A673 (cell line): ENCODE data around the gene PKD2L2. TPM values are rescaled to one million over a fixed set of nuclear protein-coding genes. Genes with fewer than 3 reads are reported as not detected.

ENCODE experiments used
- BruUV-seq: library from RNA; stranded (reverse); fragments of 400-500 nt; replicated peaks from 2 replicates; lab custom pipeline; 2021; lab: Mats Ljungman, UMichigan
- CTCF ChIA-PET: fragments of 300-600 bp; sonication (Branson Sonifier 250); formaldehyde crosslinking; loops from one replicate; lab custom pipeline; 2022; ENCODE audit warnings: antibody characterized with exemption; lab: Charles Lee
- POLR2A ChIA-PET: fragments of 300-600 bp; sonication (Branson Sonifier 250); formaldehyde crosslinking; loops from one replicate; lab custom pipeline; 2022; ENCODE audit warnings: antibody characterized with exemption; ENCODE audit not compliant: low non-redundant PET; lab: Charles Lee
- DNase-seq: peaks from one replicate; pipeline ENCODE4 v3.0.0-alpha.2; 2015; ENCODE audit warnings: low spot score
- H3K27ac ChIP-seq: fragments of 200-600 bp; sonication (generic); 2 replicates; pipeline ENCODE4 v1.5.1; 2016; ENCODE audit warnings: mixed run types, low read depth, mild to moderate bottlenecking, mixed read lengths, antibody characterized with exemption, low read length; ENCODE audit not compliant: poor library complexity, severe bottlenecking
- H3K27me3 ChIP-seq: fragments of 200-600 bp; sonication (generic); replicated peaks from 2 replicates; pipeline ENCODE4 v1.6.1; 2017; ENCODE audit warnings: mixed run types, low read depth, mild to moderate bottlenecking, mixed read lengths, antibody characterized with exemption, low read length; ENCODE audit not compliant: insufficient read depth, poor library complexity
- H3K36me3 ChIP-seq: fragments of 200-600 bp; sonication (generic); 2 replicates; pipeline ENCODE4 v1.6.1; 2016; ENCODE audit warnings: mixed run types, mild to moderate bottlenecking, mixed read lengths, antibody characterized with exemption, low read length; ENCODE audit not compliant: insufficient read depth, poor library complexity, severe bottlenecking
- H3K4me1 ChIP-seq: fragments of 200-600 bp; sonication (generic); 2 replicates; pipeline ENCODE4 v1.6.1; 2017; ENCODE audit warnings: mixed run types, mild to moderate bottlenecking, mixed read lengths, antibody characterized with exemption, low read length; ENCODE audit not compliant: insufficient read depth, poor library complexity, severe bottlenecking
- H3K4me3 ChIP-seq: fragments of 200-600 bp; sonication (generic); 2 replicates; pipeline ENCODE4 v1.5.1; 2016; ENCODE audit warnings: low read depth, mixed run types, mild to moderate bottlenecking, mixed read lengths, low read length; ENCODE audit not compliant: poor library complexity, severe bottlenecking
- H3K9me3 ChIP-seq: fragments of 200-600 bp; sonication (generic); 2 replicates; pipeline ENCODE4 v1.6.1; 2016; ENCODE audit warnings: mixed run types, low read depth, mild to moderate bottlenecking, mixed read lengths, antibody characterized with exemption, low read length; ENCODE audit not compliant: poor library complexity, severe bottlenecking
- EZH2 ChIP-seq: fragments of 200-600 bp; sonication (generic); IDR thresholded peaks from 2 replicates; pipeline ENCODE4 v1.6.1; 2017; ENCODE audit warnings: borderline replicate concordance, low read depth, mild to moderate bottlenecking, mixed read lengths, antibody characterized with exemption, low read length; ENCODE audit not compliant: poor library complexity, severe bottlenecking
- intact Hi-C: fragments of 100-400 bp; cut with micrococcal nuclease; formaldehyde crosslinking; loops from one replicate; pipeline ENCODE4 v1.10.0; 2022; ENCODE audit not compliant: unreplicated experiment
- total RNA-seq: library from RNA; stranded (reverse); gene quantifications from 2 replicates; pipeline ENCODE4 v1.2.3, GENCODE V29; 2021
- TF ChIP-seq, protein P1 (sequence below): fragments of 300-800, 200-600 bp; sonication (generic); conservative IDR thresholded peaks from 2 replicates; pipeline ENCODE4 v1.5.1; 2017; ENCODE audit warnings: low read depth, mild to moderate bottlenecking, antibody characterized with exemption, low read length, moderate library complexity, mixed read lengths

Gene PKD2L2
- total RNA-seq, 1 experiment from 2014 or later, result not detected

DNA sequence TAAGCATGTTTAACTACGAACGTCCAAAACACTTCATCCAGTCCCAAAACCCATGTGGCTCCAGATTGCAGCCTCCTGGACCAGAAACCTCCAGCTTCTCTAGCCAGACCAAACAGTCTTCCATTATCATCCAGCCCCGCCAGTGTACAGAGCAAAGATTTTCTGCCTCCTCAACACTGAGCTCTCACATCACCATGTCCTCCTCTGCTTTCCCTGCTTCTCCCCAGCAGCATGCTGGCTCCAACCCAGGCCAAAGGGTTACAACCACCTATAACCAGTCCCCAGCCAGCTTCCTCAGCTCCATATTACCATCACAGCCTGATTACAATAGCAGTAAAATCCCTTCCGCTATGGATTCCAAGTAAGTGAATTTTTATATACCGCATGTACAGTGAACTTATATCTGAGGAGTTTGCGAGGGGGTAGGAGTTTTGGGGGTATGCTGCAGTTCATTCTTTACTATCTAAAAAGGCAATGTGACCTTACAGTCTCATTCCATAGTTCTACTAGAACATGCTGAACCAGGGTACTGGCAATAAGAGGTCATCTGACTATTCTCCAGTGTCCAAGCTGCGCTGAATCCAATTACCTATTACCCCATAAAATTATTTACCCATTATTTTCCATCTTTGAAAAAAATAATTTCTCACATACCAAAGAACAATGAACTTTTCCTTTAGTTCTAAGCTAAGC is 18.5 kb upstream of the PKD2L2 start:
- intact Hi-C loops, result no loop called here
- POLR2A ChIA-PET, result no interaction called here
- Histone ChIP-seq H3K27me3 (peaks cover 11% of the 10 kb centered on the region), H3K36me3 (no peaks in the 10 kb centered on the region), H3K27ac (no peak overlapping the region), H3K9me3 (no peaks in the 10 kb centered on the region), H3K4me1 (no peaks in the 10 kb centered on the region), H3K4me3 (no peak overlapping the region)
- TF ChIP-seq, protein P1, sequence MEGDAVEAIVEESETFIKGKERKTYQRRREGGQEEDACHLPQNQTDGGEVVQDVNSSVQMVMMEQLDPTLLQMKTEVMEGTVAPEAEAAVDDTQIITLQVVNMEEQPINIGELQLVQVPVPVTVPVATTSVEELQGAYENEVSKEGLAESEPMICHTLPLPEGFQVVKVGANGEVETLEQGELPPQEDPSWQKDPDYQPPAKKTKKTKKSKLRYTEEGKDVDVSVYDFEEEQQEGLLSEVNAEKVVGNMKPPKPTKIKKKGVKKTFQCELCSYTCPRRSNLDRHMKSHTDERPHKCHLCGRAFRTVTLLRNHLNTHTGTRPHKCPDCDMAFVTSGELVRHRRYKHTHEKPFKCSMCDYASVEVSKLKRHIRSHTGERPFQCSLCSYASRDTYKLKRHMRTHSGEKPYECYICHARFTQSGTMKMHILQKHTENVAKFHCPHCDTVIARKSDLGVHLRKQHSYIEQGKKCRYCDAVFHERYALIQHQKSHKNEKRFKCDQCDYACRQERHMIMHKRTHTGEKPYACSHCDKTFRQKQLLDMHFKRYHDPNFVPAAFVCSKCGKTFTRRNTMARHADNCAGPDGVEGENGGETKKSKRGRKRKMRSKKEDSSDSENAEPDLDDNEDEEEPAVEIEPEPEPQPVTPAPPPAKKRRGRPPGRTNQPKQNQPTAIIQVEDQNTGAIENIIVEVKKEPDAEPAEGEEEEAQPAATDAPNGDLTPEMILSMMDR, result no peak
- TF ChIP-seq EZH2, result no peak
- BruUV-seq, result no TSS peak
- no peak for DNase-seq
- CTCF ChIA-PET, result no interaction called here

DNA sequence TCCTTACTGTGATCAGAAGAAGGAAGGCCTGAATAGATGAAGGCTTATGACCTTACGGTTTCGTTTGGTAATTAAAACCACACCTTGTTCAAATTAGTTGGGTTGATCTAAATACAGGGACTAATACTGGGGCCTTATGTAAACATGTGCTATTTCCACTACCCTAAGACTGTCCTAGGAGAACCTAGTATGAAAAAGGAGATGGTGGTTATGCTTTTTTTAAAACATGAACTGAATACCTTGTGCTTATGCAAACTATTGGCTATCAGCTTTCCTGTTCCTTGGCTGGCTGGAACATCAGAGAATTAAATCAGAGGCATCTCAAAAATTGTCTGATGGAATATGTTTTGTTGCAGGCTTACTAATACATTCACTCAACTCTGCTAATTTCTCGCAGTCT is 17.7 kb upstream of the PKD2L2 start:
- Histone ChIP-seq H3K27me3 (peaks cover 11% of the 10 kb centered on the region), H3K36me3 (no peaks in the 10 kb centered on the region), H3K4me3 (no peak overlapping the region), H3K4me1 (no peaks in the 10 kb centered on the region), H3K27ac (no peak overlapping the region), H3K9me3 (no peaks in the 10 kb centered on the region)
- DNase-seq, result no peak
- ChIA-PET POLR2A (no interaction called here), CTCF (no interaction called here)
- TF ChIP-seq, protein P1, result no peak
- no peak for TF ChIP-seq EZH2
- intact Hi-C loops, result no loop called here
- no TSS peak for BruUV-seq

DNA sequence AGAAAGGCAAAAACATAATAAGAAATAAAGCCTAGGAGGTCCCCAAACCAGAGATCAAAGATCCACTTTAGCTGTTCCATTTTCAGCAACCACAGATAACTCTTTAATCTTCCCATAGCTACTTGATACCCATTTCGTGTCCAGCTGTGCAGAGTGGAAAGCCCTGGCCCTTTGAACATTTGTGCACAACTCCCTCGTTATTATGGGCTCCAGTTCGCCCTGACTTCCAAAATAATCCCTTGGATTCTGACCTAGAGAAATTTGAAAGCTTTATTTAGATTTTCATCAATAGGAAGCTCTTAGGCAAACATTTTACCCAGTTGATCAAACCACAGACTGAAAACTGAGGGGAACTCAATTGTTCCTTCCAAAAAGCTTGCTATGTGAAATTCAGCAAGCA is 16.8 kb upstream of the PKD2L2 start:
- no TSS peak for BruUV-seq

More for the DNA sequence above, 16.8 kb upstream of the PKD2L2 start:
- CTCF ChIA-PET, result no interaction called here
- Histone ChIP-seq H3K9me3 (no peaks in the 10 kb centered on the region), H3K36me3 (no peaks in the 10 kb centered on the region), H3K4me3 (no peak overlapping the region), H3K27ac (no peak overlapping the region), H3K4me1 (no peaks in the 10 kb centered on the region), H3K27me3 (peaks cover 11% of the 10 kb centered on the region)
- TF ChIP-seq, protein P1, result no peak
- intact Hi-C loops, result no loop called here
- no peak for DNase-seq
- POLR2A ChIA-PET, result interaction anchor here (0.6 kb wide), 1 partner anchor 38 kb away, joined by 3 read pairs; no protein-coding TSS in a partner anchor
